Ishikawa (cell line): ENCODE results near the gene MYCBP2.

Experiments used
- CEBPB ChIP-seq: IDR thresholded peaks from 2 replicates; pipeline ENCODE4 v1.6.1; 2012
- CREB1 ChIP-seq: IDR thresholded peaks from 2 replicates; pipeline ENCODE4 v1.6.1; 2012; ENCODE audit warnings: low read depth
- EGR1 ChIP-seq: IDR thresholded peaks from 2 replicates; pipeline ENCODE4 v1.6.1; 2012
- EP300 ChIP-seq: IDR thresholded peaks from 2 replicates; pipeline ENCODE4 v1.6.1; 2012; ENCODE audit warnings: borderline replicate concordance
- FOXM1 ChIP-seq: IDR thresholded peaks from 2 replicates; pipeline ENCODE4 v1.6.1; 2012; ENCODE audit warnings: low read depth, borderline replicate concordance
- MAX ChIP-seq: IDR thresholded peaks from 2 replicates; pipeline ENCODE4 v1.6.1; 2012
- NFIC ChIP-seq: IDR thresholded peaks from 2 replicates; pipeline ENCODE4 v1.6.1; 2012
- RAD21 ChIP-seq: IDR thresholded peaks from 2 replicates; pipeline ENCODE4 v1.6.1; 2012; ENCODE audit warnings: low read depth
- TAF1 ChIP-seq: IDR thresholded peaks from 2 replicates; pipeline ENCODE4 v1.6.1; 2012; ENCODE audit warnings: low read depth, mild to moderate bottlenecking
- TCF12 ChIP-seq: IDR thresholded peaks from 2 replicates; pipeline ENCODE4 v1.6.1; 2012; ENCODE audit warnings: low read depth
- TEAD4 ChIP-seq: IDR thresholded peaks from 2 replicates; pipeline ENCODE4 v1.6.1; 2012
- YY1 ChIP-seq: IDR thresholded peaks from 2 replicates; pipeline ENCODE4 v1.6.1; 2012; ENCODE audit warnings: low read depth
- ZBTB7A ChIP-seq: IDR thresholded peaks from 2 replicates; pipeline ENCODE4 v1.6.1; 2012; ENCODE audit warnings: low read depth
- TF ChIP-seq, protein P1 (sequence below): IDR thresholded peaks from 2 replicates; pipeline ENCODE4 v1.6.1; 2012
- TF ChIP-seq, protein P2 (sequence below): IDR thresholded peaks from 2 replicates; pipeline ENCODE4 v1.6.1; 2012; ENCODE audit warnings: low read depth, mild to moderate bottlenecking

MYCBP2 gene

DNA sequence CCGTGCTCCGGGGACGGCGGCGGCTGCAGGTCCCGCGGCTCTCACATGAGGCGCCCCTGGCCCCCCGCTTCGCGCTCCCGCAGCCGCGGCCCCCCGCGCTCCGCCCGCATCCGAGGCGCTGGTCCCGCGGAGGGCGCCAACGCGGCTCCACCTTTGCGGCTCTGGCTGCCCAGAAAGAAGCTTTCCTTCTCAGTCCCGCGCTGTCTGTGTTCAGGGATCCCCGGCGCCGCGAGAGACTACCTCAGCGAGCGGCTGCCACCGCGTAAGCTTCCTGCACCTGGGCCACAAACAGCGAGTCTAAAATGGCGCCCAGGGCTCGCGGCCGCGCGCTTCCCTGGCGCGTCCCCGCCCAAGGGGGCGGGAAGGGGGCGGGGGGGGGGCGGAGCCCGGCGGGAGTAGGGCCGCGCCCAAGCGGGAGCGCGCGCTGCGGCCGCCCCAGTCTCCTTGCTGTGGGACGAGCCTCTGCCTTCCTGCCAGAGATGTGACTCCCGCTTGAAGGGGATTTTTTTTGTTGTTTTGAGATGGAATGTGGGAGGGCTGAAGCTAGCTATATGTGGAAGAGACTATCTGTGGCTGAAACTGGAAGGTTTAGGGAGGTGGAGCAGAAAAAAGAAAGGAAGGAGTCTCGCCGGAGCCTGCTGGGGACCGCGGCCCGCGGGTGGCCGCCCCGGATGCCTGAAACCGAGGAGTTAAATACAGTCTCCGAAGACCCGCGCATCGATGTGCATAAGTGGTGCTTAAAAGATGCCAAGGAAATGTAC lies 299.9 kb downstream of the MYCBP2 start, which contains the start of gene FBXL3:
Gene FBXL3, minus strand, starts transcription at position 299 of the 761 bp plus-strand sequence. CDS start 5,299 bp downstream, outside the sequence.
- peak; percentile 47; the same call in 1 of the 2 replicates for TF ChIP-seq TAF1
- TF ChIP-seq, protein P1, sequence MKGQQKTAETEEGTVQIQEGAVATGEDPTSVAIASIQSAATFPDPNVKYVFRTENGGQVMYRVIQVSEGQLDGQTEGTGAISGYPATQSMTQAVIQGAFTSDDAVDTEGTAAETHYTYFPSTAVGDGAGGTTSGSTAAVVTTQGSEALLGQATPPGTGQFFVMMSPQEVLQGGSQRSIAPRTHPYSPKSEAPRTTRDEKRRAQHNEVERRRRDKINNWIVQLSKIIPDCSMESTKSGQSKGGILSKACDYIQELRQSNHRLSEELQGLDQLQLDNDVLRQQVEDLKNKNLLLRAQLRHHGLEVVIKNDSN = no peak
- TF ChIP-seq TCF12 = no peak
- TF ChIP-seq YY1 = peak; percentile 90

DNA sequence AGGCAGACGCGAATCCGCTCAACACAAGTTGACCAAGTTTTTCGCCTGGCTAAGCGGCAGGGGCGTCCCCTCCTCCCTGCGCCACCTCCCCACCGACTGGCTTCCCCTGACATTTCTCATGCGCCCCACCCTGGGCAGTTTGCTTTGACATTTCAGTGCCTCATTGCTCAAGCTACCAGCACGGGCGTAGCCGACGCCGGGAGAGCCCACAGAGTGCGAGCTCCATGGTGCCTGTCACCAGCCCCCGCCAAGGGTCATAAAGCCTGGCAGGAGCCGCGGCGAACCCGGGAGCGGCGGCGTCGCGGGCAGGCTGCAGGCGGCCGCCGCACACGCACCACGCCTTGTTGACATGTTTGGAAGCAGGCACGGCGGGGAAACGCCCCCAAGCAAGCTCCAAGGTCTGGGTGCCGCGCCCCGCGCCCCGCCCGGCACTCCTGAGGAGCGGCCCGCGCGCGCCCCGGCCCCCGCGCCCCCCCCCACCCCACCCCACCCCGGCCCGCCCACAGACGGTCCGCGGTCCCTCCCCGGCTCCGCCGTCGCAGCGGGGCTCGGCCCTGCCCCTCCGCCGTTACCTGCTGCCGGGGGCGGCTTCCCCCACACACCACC lies 300.5 kb downstream of the MYCBP2 start:
- TF ChIP-seq TEAD4 (0 out of 2 replicates have a peak, but pooled peaks have one; percentile 1), CREB1 (no peak), YY1 (no peak), TAF1 (no peak), TCF12 (peak; percentile 34; the same call in 1 of the 2 replicates), FOXM1 (no peak), NFIC (no peak), MAX (peak; percentile 93)
- TF ChIP-seq, protein P2, sequence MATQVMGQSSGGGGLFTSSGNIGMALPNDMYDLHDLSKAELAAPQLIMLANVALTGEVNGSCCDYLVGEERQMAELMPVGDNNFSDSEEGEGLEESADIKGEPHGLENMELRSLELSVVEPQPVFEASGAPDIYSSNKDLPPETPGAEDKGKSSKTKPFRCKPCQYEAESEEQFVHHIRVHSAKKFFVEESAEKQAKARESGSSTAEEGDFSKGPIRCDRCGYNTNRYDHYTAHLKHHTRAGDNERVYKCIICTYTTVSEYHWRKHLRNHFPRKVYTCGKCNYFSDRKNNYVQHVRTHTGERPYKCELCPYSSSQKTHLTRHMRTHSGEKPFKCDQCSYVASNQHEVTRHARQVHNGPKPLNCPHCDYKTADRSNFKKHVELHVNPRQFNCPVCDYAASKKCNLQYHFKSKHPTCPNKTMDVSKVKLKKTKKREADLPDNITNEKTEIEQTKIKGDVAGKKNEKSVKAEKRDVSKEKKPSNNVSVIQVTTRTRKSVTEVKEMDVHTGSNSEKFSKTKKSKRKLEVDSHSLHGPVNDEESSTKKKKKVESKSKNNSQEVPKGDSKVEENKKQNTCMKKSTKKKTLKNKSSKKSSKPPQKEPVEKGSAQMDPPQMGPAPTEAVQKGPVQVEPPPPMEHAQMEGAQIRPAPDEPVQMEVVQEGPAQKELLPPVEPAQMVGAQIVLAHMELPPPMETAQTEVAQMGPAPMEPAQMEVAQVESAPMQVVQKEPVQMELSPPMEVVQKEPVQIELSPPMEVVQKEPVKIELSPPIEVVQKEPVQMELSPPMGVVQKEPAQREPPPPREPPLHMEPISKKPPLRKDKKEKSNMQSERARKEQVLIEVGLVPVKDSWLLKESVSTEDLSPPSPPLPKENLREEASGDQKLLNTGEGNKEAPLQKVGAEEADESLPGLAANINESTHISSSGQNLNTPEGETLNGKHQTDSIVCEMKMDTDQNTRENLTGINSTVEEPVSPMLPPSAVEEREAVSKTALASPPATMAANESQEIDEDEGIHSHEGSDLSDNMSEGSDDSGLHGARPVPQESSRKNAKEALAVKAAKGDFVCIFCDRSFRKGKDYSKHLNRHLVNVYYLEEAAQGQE = no peak

- TF ChIP-seq FOXM1 (no peak), CREB1 (no peak), EGR1 (no peak), NFIC (no peak), TCF12 (no peak), CEBPB (no peak), MAX (no peak), TEAD4 (no peak), ZBTB7A (no peak)
- TF ChIP-seq, protein P2 = no peak
These were observed 304.6 kb downstream of the MYCBP2 start for GRCh38 chr13:77022341-77022740.

GRCh38 chr13:77019756-77020155 lies 307.1 kb downstream of the MYCBP2 start:
- no peak for TF ChIP-seq TEAD4
- TF ChIP-seq EGR1 = no peak
- no peak for TF ChIP-seq NFIC
- TF ChIP-seq EP300 = no peak
- TF ChIP-seq, protein P1 = no peak
- TF ChIP-seq RAD21 = no peak
- TF ChIP-seq FOXM1 = no peak
- TF ChIP-seq, protein P2 = no peak
